ENCODE results near the gene GLB1L2.

The GLB1L2 gene

DNA sequence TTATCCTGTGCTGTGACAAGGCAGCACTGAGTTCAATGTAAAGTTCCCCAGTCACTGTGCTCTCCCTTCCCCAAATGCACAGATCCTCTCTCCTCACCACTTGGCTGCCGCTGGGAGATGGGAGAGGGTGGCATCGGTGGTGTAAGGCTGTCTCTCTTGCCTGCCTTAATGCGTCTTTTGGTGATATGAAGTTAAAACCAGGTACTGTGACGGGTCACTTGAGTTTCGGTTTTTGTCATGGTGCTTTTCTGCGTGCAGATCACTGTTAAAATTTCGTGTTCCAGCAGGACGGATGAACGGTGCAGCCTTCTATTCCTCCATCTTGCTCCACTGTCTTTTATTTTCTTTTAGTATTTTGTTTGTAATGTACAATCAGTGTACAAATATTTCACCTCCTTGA lies 18.6 kb downstream of the GLB1L2 start:
- Histone ChIP-seq H3K36me3 (ENCODE audit: control insufficient read depth, insufficient read depth, low read length, severe bottlenecking) (no peaks in the 10 kb centered on the region), H3K9ac (ENCODE audit: low read length) (no peak overlapping the region), H3K4me3 (ENCODE audit: low read length) (no peak overlapping the region), H3K4me1 (ENCODE audit: control insufficient read depth, insufficient read depth, low read length) (no peaks in the 10 kb centered on the region), H3K27me3 (replicated peaks; ENCODE audit: control insufficient read depth, insufficient read depth, low read length) (peaks cover 7% of the 10 kb centered on the region), H3K9me3 (ENCODE audit: control insufficient read depth, low read length) (no peaks in the 10 kb centered on the region)
- no peak for DNase-seq (ENCODE audit: low read depth)

DNA sequence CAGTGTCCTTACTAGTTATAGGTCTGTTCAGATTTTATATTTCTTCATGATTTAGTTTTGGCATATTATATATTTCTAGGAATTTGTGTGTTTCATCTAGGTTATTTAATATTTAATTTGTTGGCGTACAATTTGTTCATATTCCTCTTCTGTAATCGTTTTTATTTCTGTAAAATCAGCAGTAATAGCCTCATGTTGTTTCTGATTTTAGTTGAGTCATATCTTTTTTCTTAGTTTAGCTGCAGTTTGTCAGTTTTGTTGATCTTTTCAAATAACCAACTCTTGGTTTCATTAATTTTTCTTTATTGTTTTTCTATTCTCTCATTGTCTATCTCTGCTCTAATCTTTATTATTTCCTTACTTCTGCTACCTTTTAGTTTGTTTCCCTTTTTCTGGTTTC lies 20.3 kb downstream of the GLB1L2 start:
- H3K36me3 ChIP-seq (ENCODE audit: control insufficient read depth, insufficient read depth, low read length, severe bottlenecking), result no peaks in the 10 kb centered on the region
- no peaks in the 10 kb centered on the region for H3K4me1 ChIP-seq (ENCODE audit: control insufficient read depth, insufficient read depth, low read length)
- DNase-seq (ENCODE audit: low read depth), result no peak
- no peaks in the 10 kb centered on the region for H3K9me3 ChIP-seq (ENCODE audit: control insufficient read depth, low read length)
- no peak overlapping the region for H3K9ac ChIP-seq (ENCODE audit: low read length)
- H3K27me3 ChIP-seq (replicated peaks; ENCODE audit: control insufficient read depth, insufficient read depth, low read length), result peaks cover 10% of the 10 kb centered on the region
- no peak overlapping the region for H3K4me3 ChIP-seq (ENCODE audit: low read length)

GRCh38 chr11:134355136-134355535 lies 23.3 kb downstream of the GLB1L2 start:
- DNase-seq (ENCODE audit: low read depth), result no peak
- no peaks in the 10 kb centered on the region for H3K9me3 ChIP-seq (ENCODE audit: control insufficient read depth, low read length)
- H3K27me3 ChIP-seq (replicated peaks; ENCODE audit: control insufficient read depth, insufficient read depth, low read length), result peaks cover 23% of the 10 kb centered on the region
- no peak overlapping the region for H3K9ac ChIP-seq (ENCODE audit: low read length)
- H3K4me3 ChIP-seq (ENCODE audit: low read length), result no peak overlapping the region
- H3K36me3 ChIP-seq (ENCODE audit: control insufficient read depth, insufficient read depth, low read length, severe bottlenecking), result no peaks in the 10 kb centered on the region
- H3K4me1 ChIP-seq (ENCODE audit: control insufficient read depth, insufficient read depth, low read length), result no peaks in the 10 kb centered on the region

DNA sequence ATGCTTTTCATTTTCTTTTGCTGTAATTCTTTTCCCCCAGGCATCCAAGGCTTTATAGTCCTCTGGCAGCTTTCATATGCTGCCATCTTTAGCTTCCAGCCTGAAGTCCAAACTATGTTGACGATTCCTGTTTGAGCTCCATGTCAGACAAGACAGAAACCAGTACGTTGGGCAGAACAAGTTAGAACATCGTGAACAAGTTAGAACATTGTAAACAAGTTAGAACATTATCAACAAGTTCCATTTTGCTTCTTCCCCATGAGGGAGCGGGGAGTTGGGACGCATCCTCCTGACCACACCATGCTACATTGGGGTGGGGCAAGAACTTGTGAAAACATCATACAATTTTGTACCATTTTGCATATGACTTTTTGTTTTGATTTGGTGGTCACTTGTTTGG lies 23.9 kb downstream of the GLB1L2 start:
- no peaks in the 10 kb centered on the region for H3K36me3 ChIP-seq (ENCODE audit: control insufficient read depth, insufficient read depth, low read length, severe bottlenecking)
- no peak overlapping the region for H3K9ac ChIP-seq (ENCODE audit: low read length)
- DNase-seq (ENCODE audit: low read depth), result no peak
- peaks cover 24% of the 10 kb centered on the region for H3K27me3 ChIP-seq (replicated peaks; ENCODE audit: control insufficient read depth, insufficient read depth, low read length)
- no peak overlapping the region for H3K4me3 ChIP-seq (ENCODE audit: low read length)
- H3K9me3 ChIP-seq (ENCODE audit: control insufficient read depth, low read length), result no peaks in the 10 kb centered on the region
- H3K4me1 ChIP-seq (ENCODE audit: control insufficient read depth, insufficient read depth, low read length), result no peaks in the 10 kb centered on the region

DNA sequence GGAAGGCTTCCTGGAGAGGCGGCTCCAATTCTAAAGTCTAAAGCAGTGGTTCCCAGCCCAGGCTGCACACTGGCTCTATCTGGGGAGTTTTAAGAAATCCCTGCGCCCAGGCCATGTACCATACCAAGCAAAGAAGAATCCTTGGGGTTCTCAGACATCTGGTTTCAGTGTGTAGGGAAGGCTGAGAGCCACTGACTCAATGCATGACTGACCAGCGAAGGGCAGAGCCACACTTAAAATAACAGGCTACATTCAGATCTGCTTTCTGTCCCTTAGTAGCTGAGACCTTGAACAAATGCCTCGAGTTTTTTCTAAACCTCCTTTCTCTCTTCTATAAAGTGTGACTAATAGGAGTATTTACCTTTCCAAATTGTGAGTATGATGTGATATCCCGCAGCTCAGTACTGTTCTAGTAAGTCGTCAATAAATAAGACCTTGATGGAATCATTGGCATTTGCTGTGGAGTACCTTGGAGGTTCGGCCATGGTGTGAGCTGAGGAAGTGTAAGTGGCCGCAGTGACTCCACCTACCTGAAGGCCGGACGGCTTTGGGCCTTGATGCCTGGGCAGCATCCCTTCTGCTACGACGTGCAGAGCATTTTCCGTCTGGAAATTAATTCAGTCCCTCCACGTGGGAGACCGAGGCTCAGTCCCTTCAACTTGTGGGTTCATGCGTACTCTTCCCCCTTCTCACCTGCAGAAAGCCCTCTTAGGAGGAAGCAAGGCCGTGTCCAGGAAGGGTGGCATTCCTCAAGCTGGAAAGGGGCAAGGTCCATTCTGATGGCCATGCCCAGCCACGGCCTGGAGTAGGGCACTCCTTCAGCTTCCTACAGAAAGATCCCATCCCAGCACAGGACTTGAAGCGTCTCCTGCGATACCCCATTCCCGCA lies 25.1 kb downstream of the GLB1L2 start:
- H3K27me3 ChIP-seq (replicated peaks; ENCODE audit: control insufficient read depth, insufficient read depth, low read length), result peaks cover 24% of the 10 kb centered on the region
- H3K9ac ChIP-seq (ENCODE audit: low read length), result no peak overlapping the region
- no peaks in the 10 kb centered on the region for H3K9me3 ChIP-seq (ENCODE audit: control insufficient read depth, low read length)
- H3K4me1 ChIP-seq (ENCODE audit: control insufficient read depth, insufficient read depth, low read length), result no peaks in the 10 kb centered on the region
- no peak for DNase-seq (ENCODE audit: low read depth)
- no peak overlapping the region for H3K4me3 ChIP-seq (ENCODE audit: low read length)
- H3K36me3 ChIP-seq (ENCODE audit: control insufficient read depth, insufficient read depth, low read length, severe bottlenecking), result no peaks in the 10 kb centered on the region

DNA sequence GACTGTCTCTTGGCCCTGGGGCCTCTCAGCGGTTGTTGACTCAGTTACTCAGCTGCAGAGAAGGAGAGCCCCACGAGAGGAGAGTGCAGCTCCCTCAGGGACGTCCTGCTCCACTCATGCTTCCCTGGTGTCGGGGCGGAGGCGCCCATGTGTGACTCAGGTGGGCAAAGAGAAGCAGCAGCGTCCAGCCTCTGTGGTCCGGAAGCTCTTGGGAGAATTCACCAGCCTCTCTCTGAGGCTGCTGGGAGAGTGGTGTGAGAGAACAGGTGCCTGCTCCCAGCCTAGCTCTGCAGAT lies 25.7 kb downstream of the GLB1L2 start:
- Histone ChIP-seq H3K4me3 (ENCODE audit: low read length) (no peak overlapping the region), H3K9me3 (ENCODE audit: control insufficient read depth, low read length) (no peaks in the 10 kb centered on the region), H3K9ac (ENCODE audit: low read length) (no peak overlapping the region), H3K4me1 (ENCODE audit: control insufficient read depth, insufficient read depth, low read length) (no peaks in the 10 kb centered on the region), H3K27me3 (replicated peaks; ENCODE audit: control insufficient read depth, insufficient read depth, low read length) (peaks cover 24% of the 10 kb centered on the region), H3K36me3 (ENCODE audit: control insufficient read depth, insufficient read depth, low read length, severe bottlenecking) (no peaks in the 10 kb centered on the region)
- DNase-seq (ENCODE audit: low read depth), result no peak

GRCh38 chr11:134358165-134358855 lies 26.5 kb downstream of the GLB1L2 start:
- H3K36me3 ChIP-seq (ENCODE audit: control insufficient read depth, insufficient read depth, low read length, severe bottlenecking), result no peaks in the 10 kb centered on the region
- no peak overlapping the region for H3K9ac ChIP-seq (ENCODE audit: low read length)
- no peaks in the 10 kb centered on the region for H3K4me1 ChIP-seq (ENCODE audit: control insufficient read depth, insufficient read depth, low read length)
- H3K4me3 ChIP-seq (ENCODE audit: low read length), result no peak overlapping the region
- H3K9me3 ChIP-seq (ENCODE audit: control insufficient read depth, low read length), result no peaks in the 10 kb centered on the region
- no peak for DNase-seq (ENCODE audit: low read depth)
- H3K27me3 ChIP-seq (replicated peaks; ENCODE audit: control insufficient read depth, insufficient read depth, low read length), result peaks cover 30% of the 10 kb centered on the region

GRCh38 chr11:134358856-134359490 lies 27.2 kb downstream of the GLB1L2 start:
- Histone ChIP-seq H3K4me3 (ENCODE audit: low read length) (no peak overlapping the region), H3K4me1 (ENCODE audit: control insufficient read depth, insufficient read depth, low read length) (no peaks in the 10 kb centered on the region), H3K9me3 (ENCODE audit: control insufficient read depth, low read length) (no peaks in the 10 kb centered on the region), H3K9ac (ENCODE audit: low read length) (no peak overlapping the region), H3K27me3 (replicated peaks; ENCODE audit: control insufficient read depth, insufficient read depth, low read length) (peaks cover 31% of the 10 kb centered on the region), H3K36me3 (ENCODE audit: control insufficient read depth, insufficient read depth, low read length, severe bottlenecking) (no peaks in the 10 kb centered on the region)
- DNase-seq (ENCODE audit: low read depth), result no peak

- DNase-seq (ENCODE audit: low read depth), result no peak
- H3K9me3 ChIP-seq (ENCODE audit: control insufficient read depth, low read length), result no peaks in the 10 kb centered on the region
- H3K9ac ChIP-seq (ENCODE audit: low read length), result no peak overlapping the region
- no peaks in the 10 kb centered on the region for H3K36me3 ChIP-seq (ENCODE audit: control insufficient read depth, insufficient read depth, low read length, severe bottlenecking)
- H3K27me3 ChIP-seq (replicated peaks; ENCODE audit: control insufficient read depth, insufficient read depth, low read length), result peaks cover 38% of the 10 kb centered on the region
- H3K4me1 ChIP-seq (ENCODE audit: control insufficient read depth, insufficient read depth, low read length), result no peaks in the 10 kb centered on the region
- H3K4me3 ChIP-seq (ENCODE audit: low read length), result no peak overlapping the region
Measured at GRCh38 chr11:134359646-134360045, 27.9 kb downstream of the GLB1L2 start.

- peaks cover 39% of the 10 kb centered on the region for H3K27me3 ChIP-seq (replicated peaks; ENCODE audit: control insufficient read depth, insufficient read depth, low read length)
- DNase-seq (ENCODE audit: low read depth), result peak; percentile 38
- no peaks in the 10 kb centered on the region for H3K9me3 ChIP-seq (ENCODE audit: control insufficient read depth, low read length)
- no peaks in the 10 kb centered on the region for H3K36me3 ChIP-seq (ENCODE audit: control insufficient read depth, insufficient read depth, low read length, severe bottlenecking)
- H3K4me1 ChIP-seq (ENCODE audit: control insufficient read depth, insufficient read depth, low read length), result no peaks in the 10 kb centered on the region
- no peak overlapping the region for H3K4me3 ChIP-seq (ENCODE audit: low read length)
- no peak overlapping the region for H3K9ac ChIP-seq (ENCODE audit: low read length)
Measured at GRCh38 chr11:134360050-134360835, 28.5 kb downstream of the GLB1L2 start.

DNA sequence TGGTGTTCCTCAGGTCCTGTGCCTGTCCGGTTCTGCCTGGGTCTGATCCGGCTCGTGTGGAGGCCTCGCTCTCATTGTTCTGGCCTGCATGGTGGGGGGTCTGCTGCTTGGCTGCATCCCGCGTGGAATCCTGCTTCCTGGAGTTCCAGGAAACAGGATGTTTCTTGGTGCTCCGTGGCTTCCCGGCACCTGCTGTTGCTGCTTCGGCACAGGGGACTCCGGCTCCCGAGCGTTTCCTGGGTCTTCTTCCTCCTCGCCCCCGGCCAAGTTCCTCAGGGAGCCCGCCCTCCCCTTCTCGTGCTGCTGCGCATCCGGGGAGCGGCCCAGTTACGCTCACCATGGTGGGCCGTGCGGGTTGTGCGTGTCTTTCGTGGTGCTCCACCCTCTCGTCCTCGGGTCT lies 29.9 kb downstream of the GLB1L2 start:
- Histone ChIP-seq H3K4me3 (ENCODE audit: low read length) (no peak overlapping the region), H3K27me3 (replicated peaks; ENCODE audit: control insufficient read depth, insufficient read depth, low read length) (peaks cover 39% of the 10 kb centered on the region), H3K4me1 (ENCODE audit: control insufficient read depth, insufficient read depth, low read length) (no peaks in the 10 kb centered on the region), H3K36me3 (ENCODE audit: control insufficient read depth, insufficient read depth, low read length, severe bottlenecking) (no peaks in the 10 kb centered on the region), H3K9ac (ENCODE audit: low read length) (no peak overlapping the region), H3K9me3 (ENCODE audit: control insufficient read depth, low read length) (no peaks in the 10 kb centered on the region)
- no peak for DNase-seq (ENCODE audit: low read depth)
